Measurements from ENCODE around the gene LSM2. TPM values are rescaled to one million over a fixed set of nuclear protein-coding genes. Genes with fewer than 3 reads are reported as not detected.
"Not testable (repeated sequence)": the region's sequence is repeated elsewhere in the genome, so short reads cannot be mapped to it uniquely, and the experiment has no call there.

The LSM2 gene
- total RNA-seq, 8 experiments from 2014 or later: 34.8 to 79.8 (median 47.1) TPM

DNA sequence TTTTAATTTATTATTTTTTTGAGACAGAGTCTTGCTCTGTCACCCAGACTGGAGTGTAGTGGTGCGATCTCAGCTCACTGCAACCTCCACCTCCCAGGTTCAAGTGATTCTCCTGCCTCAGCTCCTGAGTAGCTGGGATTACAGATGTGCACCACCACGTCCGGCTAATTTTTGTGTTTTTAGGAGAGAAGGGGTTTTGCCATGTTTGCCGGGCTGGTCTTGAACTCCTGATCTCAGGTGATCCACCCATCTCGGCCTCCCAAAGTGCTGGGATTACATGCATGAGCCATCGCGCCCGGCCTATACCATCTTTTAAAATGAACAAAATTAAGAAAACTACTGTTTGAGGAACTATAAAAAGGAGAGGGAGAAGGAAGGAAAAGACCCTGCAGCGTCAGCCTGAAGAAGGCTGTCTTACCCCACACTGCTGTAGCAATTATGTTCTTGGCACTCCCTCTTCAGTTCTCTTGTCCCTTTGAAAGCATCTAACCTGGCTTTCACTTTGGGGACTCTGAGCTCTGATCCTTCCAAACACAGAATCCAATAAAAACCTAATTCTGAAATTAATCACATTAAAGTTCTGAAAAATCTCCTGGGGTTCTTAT is 16.9 kb upstream of the LSM2 start:
- H3K4me3 ChIP-seq; H3K27ac ChIP-seq; ATAC-seq (replicated peaks in 6 of 8); in situ Hi-C loops (cut with MboI; ENCODE audit: low pct_unique_long_range_greater_than_20kb in 2 of 9, low sequenced_read_pairs in 9 of 9, unreplicated experiment in 9 of 9): not testable (repeated sequence)
- WGBS, 10 experiments: 78 to 100% (median 92%) methylated on average over 1 to 6 of the region's 9 CpGs; no CpG with 5 or more reads in 2 of the 10 experiments
- peaks cover 26 to 35% of the 10 kb centered on the region in 2 donors for H3K4me1 ChIP-seq (replicated peaks in 1 of 2)

DNA sequence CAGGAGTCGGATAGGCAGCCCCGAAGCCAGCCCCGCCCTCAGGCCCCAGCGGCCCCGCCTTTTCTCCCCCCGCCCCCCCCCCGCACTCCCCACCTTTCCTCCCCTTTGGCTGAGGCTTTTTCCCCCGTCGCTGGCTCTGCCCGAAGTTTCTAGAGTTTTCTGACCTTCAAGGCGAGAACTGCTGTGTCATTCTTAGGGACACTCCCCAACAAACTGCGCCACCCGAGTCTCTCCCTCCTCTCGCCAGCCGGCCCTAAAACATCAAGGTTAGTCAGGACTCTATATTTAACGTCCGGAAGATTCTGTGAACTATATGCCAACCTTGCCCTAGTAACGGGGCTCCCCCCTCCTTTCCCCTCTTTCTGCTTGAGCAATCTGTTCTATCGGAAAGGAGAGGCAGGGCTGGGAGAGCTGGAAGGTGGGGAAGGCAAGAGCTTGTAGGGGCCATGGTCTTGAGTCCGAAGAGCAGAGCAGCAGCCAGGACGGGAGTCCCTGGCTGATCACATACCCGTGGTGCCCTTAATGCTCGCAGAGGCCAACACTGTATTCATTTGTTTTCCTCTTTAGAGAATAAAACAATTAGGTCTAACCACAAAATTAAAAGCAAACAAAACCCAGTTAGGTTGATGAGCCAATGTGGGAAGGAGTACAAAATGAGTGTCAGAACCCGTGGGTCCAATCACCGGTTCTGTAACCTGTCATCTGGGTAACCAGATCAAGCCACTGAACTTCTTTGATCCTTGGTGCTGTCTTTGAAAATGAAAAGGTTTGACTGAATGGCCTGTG is 15.5 kb upstream of the LSM2 start:
- 0 to 30% (median 14%) methylated on average over 1 to 11 of the region's 25 CpGs; no CpG with 5 or more reads in 2 of the 10 experiments for WGBS, 10 experiments
- Histone ChIP-seq H3K4me3 (peak overlapping the region; percentile 32 to 48 (median 39)), H3K27ac (peak overlapping the region; percentile 62 to 80), H3K4me1 (replicated peaks in 1 of 2) (peaks cover 28 to 48% of the 10 kb centered on the region in 2 donors)
- in situ Hi-C loops (cut with MboI; ENCODE audit: low pct_unique_long_range_greater_than_20kb in 2 of 9, low sequenced_read_pairs in 9 of 9, unreplicated experiment in 9 of 9): no loop called here
- peak; percentile 4 to 39 (median 24) for ATAC-seq (replicated peaks in 6 of 8)

DNA sequence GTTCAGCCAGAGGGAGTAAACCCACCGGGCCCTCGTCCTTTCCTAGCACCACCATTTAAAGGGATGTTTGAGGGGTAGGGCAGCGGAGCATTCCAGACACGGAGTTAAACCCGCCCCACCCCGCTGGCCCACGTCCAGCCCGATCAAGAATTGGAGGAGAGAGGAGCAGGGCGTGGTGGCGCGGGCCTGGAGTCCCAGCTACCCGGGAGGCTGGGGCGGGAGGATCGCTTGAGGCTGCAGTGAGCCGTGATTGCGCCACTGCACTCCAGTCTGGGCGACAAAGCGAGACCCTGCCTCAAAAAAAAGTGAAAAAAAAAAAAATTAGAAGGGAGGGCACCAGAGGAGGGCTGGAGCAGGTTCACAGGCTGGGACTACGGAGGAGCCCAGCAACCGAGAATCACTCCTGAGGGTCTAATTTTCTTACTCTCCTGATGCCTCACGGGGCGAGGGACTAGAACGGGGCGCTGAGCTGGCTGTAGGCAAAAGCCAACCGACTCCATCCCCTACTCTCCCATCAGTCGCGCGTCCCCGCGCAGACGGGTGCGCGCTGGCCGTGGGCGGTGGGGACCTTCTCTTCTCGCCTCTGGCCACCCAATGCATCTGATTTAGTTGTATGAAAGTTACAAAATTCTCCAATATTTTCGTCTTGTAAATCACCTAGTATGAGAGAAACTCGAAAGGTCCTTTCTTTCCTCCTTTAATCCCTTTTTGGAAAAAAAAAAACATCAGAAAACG is 14.7 kb upstream of the LSM2 start:
- peak; percentile 10 to 53 (median 30) for ATAC-seq (replicated peaks in 6 of 8)
- WGBS, 10 experiments: 3 to 83% (median 26%) methylated on average over 2 to 17 of the region's 39 CpGs; no CpG with 5 or more reads in 1 of the 10 experiments
- H3K4me3 ChIP-seq: peak overlapping the region; percentile 32 to 48 (median 39)
- H3K27ac ChIP-seq: peak overlapping the region; percentile 62 to 80
- in situ Hi-C loops (cut with MboI; ENCODE audit: low pct_unique_long_range_greater_than_20kb in 2 of 9, low sequenced_read_pairs in 9 of 9, unreplicated experiment in 9 of 9): no loop called here
- H3K4me1 ChIP-seq (replicated peaks in 1 of 2): peaks cover 23 to 44% of the 10 kb centered on the region in 2 donors

DNA sequence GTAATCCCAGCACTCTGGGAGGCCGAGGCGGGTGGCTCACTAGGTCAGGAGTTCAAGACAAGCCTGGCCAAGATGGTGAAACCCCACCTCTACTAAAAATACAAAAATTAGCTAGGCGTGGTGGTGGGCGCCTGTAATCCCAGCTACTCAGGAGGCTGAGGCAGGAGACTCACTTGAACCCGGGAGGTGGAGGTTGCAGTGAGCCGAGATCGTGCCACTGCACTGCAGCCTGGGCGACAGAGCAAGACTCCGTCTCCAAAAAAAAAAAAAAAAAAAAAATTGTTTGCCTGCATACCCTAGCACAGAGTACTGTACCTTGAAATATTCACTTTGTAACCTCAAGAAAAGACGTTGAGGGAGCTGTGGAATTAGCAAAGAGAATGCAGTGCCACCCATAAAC is 13.6 kb upstream of the LSM2 start:
- peaks cover 15 to 37% of the 10 kb centered on the region in 2 donors for H3K4me1 ChIP-seq (replicated peaks in 1 of 2)
- 17 to 97% (median 90%) methylated on average over 2 to 7 of the region's 10 CpGs; no CpG with 5 or more reads in 1 of the 10 experiments for WGBS, 10 experiments
- in situ Hi-C loops (cut with MboI; ENCODE audit: low pct_unique_long_range_greater_than_20kb in 2 of 9, low sequenced_read_pairs in 9 of 9, unreplicated experiment in 9 of 9); H3K4me3 ChIP-seq; H3K27ac ChIP-seq; ATAC-seq (replicated peaks in 6 of 8): not testable (repeated sequence)

DNA sequence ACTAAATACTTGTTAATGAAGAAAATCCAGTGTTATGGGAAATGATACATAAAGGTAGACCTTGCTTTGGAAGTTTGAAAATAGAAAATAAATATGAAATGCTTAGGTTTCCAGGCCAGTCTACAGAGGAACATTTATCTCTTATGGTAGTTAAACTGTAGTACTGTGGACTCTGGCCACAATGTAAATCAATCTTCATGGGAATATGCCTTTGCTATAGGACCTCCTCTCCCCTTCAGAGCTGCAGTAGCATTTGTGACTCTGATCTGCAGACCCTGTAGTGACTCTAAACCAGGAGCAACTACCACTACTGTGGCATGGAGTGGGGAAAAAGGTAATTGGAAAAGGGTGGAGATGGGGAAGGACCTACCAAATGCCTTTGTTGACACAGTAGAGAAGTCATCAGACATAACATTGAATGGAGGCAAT is 13.1 kb upstream of the LSM2 start:
- no peak overlapping the region for H3K27ac ChIP-seq
- peaks cover 15 to 37% of the 10 kb centered on the region in 2 donors for H3K4me1 ChIP-seq (replicated peaks in 1 of 2)
- in situ Hi-C loops (cut with MboI; ENCODE audit: low pct_unique_long_range_greater_than_20kb in 2 of 9, low sequenced_read_pairs in 9 of 9, unreplicated experiment in 9 of 9): no loop called here
- no peak for ATAC-seq (replicated peaks in 6 of 8)
- peak overlapping the region in 1 of 5 donors; percentile 5 for H3K4me3 ChIP-seq

DNA sequence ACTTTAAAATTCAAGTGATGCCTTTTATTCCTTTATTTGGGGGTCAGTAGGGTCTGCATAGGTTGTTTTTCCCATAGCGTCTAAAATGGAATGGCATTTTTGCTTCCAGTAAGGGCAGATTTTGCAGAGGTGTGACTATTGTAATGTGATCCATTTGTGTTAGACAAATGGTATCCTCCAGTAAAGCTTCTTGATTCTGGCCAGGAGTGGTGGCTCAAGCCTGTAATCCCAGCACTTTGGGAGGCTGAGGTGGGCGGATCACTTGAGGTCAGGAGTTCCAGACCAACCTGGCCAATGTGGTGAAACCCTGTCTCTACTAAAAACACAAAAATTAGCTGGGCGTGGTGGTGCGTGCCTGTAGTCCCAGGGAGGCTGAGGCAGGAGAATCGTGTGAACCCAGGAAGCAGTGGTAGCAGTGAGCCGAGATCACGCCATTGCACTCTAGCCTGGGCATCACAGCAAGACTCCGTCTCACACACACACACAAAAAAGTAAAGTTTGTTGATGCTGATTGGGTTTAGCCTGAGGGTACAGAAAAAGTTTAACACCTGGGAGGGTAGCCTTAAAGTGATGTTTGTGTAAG is 11.3 kb upstream of the LSM2 start:
- not testable (repeated sequence) for ATAC-seq (replicated peaks in 6 of 8)
- WGBS, 10 experiments: 0 to 100% (median 13%) methylated on average over 1 to 7 of the region's 8 CpGs; no CpG with 5 or more reads in 3 of the 10 experiments

DNA sequence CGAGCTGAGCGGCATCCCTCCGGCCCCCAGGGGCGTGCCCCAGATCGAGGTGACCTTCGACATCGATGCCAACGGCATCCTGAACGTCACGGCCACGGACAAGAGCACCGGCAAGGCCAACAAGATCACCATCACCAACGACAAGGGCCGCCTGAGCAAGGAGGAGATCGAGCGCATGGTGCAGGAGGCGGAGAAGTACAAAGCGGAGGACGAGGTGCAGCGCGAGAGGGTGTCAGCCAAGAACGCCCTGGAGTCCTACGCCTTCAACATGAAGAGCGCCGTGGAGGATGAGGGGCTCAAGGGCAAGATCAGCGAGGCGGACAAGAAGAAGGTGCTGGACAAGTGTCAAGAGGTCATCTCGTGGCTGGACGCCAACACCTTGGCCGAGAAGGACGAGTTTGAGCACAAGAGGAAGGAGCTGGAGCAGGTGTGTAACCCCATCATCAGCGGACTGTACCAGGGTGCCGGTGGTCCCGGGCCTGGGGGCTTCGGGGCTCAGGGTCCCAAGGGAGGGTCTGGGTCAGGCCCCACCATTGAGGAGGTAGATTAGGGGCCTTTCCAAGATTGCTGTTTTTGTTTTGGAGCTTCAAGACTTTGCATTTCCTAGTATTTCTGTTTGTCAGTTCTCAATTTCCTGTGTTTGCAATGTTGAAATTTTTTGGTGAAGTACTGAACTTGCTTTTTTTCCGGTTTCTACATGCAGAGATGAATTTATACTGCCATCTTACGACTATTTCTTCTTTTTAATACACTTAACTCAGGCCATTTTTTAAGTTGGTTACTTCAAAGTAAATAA is 10.6 kb upstream of the LSM2 start:
- 0 to 100% (median 20%) methylated on average over 1 to 2 of the region's 37 CpGs; no CpG with 5 or more reads in 3 of the 10 experiments for WGBS, 10 experiments
- H3K4me3 ChIP-seq: peak overlapping the region in 4 of 5 donors; percentile 9 to 27 (median 20)

More for the DNA sequence above, 11.3 kb upstream of the LSM2 start:
- in situ Hi-C loops (cut with MboI; ENCODE audit: low pct_unique_long_range_greater_than_20kb in 2 of 9, low sequenced_read_pairs in 9 of 9, unreplicated experiment in 9 of 9); H3K27ac ChIP-seq: not testable (repeated sequence)
- H3K4me1 ChIP-seq (replicated peaks in 1 of 2): peaks cover 22 to 50% of the 10 kb centered on the region in 2 donors
- H3K4me3 ChIP-seq: peak overlapping the region in 4 of 5 donors; percentile 9 to 27 (median 20)

DNA sequence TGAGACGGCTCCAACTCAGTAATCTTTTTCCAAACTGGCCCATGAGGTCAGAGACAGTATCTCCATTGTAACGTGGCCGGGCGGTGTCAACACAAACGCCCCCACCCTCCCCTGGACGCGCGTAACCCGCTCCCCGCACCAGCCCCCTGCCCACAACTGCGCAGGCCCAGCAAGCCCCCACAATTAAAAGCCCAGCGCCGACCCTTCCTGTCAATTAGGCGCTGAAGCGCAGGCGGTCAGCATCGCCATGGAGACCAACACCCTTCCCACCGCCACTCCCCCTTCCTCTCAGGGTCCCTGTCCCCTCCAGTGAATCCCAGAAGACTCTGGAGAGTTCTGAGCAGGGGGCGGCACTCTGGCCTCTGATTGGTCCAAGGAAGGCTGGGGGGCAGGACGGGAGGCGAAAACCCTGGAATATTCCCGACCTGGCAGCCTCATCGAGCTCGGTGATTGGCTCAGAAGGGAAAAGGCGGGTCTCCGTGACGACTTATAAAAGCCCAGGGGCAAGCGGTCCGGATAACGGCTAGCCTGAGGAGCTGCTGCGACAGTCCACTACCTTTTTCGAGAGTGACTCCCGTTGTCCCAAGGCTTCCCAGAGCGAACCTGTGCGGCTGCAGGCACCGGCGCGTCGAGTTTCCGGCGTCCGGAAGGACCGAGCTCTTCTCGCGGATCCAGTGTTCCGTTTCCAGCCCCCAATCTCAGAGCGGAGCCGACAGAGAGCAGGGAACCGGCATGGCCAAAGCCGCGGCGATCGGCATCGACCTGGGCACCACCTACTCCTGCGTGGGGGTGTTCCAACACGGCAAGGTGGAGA is 8.5 kb upstream of the LSM2 start, which contains the start of the genes HSPA1A and HSPA1L:
Gene HSPA1A (plus strand): TSS at position 519 of the 814 bp plus-strand sequence. CDS start 214 bp downstream, at position 733.
Gene HSPA1L (minus strand): TSS at position 259 of the 814 bp plus-strand sequence. CDS start 3,311 bp downstream, outside the sequence.
- in situ Hi-C loops (cut with MboI; ENCODE audit: low pct_unique_long_range_greater_than_20kb in 2 of 9, low sequenced_read_pairs in 9 of 9, unreplicated experiment in 9 of 9): no loop called here
- H3K4me1 ChIP-seq (replicated peaks in 1 of 2): peaks cover 10 to 38% of the 10 kb centered on the region in 2 donors
- H3K27ac ChIP-seq: peak within 1 kb of the TSS; percentile 83 to 92
- 0% methylated on average over 2 of the region's 56 CpGs; no CpG with 5 or more reads in 9 of the 10 experiments for WGBS, 10 experiments
- peak; percentile 54 to 83 (median 76) for ATAC-seq (replicated peaks in 6 of 8)
- H3K4me3 ChIP-seq: peak within 1 kb of the TSS; percentile 41 to 57 (median 50)

More for the DNA sequence above, 10.6 kb upstream of the LSM2 start:
- ATAC-seq (replicated peaks in 6 of 8): peak in 3 of 8 experiments; percentile 0 to 17 (median 5)
- H3K4me1 ChIP-seq (replicated peaks in 1 of 2): peaks cover 18 to 47% of the 10 kb centered on the region in 2 donors
- H3K27ac ChIP-seq; in situ Hi-C loops (cut with MboI; ENCODE audit: low pct_unique_long_range_greater_than_20kb in 2 of 9, low sequenced_read_pairs in 9 of 9, unreplicated experiment in 9 of 9): not testable (repeated sequence)

DNA sequence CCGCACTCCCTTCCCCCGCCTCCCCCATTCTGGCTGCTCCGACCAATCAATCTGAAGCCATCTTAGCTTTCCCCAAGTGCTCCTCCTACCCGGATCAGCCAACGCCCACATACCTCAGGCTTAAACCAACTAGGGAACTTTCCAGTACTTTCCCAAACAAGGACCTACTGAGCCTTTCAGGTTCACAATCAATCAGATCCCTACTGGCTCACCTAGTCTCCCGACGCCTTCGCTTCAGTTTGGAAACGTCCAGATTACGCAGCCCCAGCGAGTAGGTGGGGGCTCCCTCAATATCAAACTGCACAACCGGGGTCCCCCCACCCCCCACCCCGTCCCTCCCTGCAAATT is 7.9 kb upstream of the LSM2 start:
- H3K27ac ChIP-seq: peak overlapping the region; percentile 83 to 92
- H3K4me3 ChIP-seq: peak overlapping the region; percentile 41 to 57 (median 50)
- H3K4me1 ChIP-seq (replicated peaks in 1 of 2): peaks cover 10 to 33% of the 10 kb centered on the region in 2 donors
- WGBS, 10 experiments: 0% methylated on average over 3 of the region's 13 CpGs; no CpG with 5 or more reads in 9 of the 10 experiments
- peak; percentile 13 to 69 (median 46) for ATAC-seq (replicated peaks in 6 of 8)
- in situ Hi-C loops (cut with MboI; ENCODE audit: low pct_unique_long_range_greater_than_20kb in 2 of 9, low sequenced_read_pairs in 9 of 9, unreplicated experiment in 9 of 9): no loop called here

DNA sequence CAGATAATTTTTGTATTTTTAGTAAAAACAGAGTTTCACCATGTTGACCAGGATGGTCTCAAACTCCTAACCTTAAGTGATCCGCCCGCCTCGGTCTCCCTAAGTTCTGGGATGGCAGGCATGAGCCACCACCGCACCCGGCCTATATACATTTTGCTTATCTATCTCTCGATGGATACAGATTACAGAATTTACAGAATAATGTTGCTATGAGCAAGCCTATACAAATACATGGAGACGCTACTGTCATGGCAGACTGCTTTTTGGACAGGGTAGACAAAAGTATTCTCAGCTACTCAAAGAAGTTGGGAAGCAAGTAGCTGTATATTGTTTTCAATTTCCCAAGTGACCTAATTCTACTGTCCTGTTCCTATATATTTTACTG is 6.7 kb upstream of the LSM2 start:
- WGBS, 10 experiments: 83 to 100% (median 99%) methylated on average over 1 to 7 of the region's 7 CpGs; no CpG with 5 or more reads in 4 of the 10 experiments
- Histone ChIP-seq H3K4me3 (peak overlapping the region in 3 of 5 donors; percentile 44 to 56 (median 50)), H3K27ac (peak overlapping the region; percentile 83 to 92), H3K4me1 (replicated peaks in 1 of 2) (peaks cover 10 to 23% of the 10 kb centered on the region in 2 donors)
- in situ Hi-C loops (cut with MboI; ENCODE audit: low pct_unique_long_range_greater_than_20kb in 2 of 9, low sequenced_read_pairs in 9 of 9, unreplicated experiment in 9 of 9): no loop called here
- ATAC-seq (replicated peaks in 6 of 8): no peak

DNA sequence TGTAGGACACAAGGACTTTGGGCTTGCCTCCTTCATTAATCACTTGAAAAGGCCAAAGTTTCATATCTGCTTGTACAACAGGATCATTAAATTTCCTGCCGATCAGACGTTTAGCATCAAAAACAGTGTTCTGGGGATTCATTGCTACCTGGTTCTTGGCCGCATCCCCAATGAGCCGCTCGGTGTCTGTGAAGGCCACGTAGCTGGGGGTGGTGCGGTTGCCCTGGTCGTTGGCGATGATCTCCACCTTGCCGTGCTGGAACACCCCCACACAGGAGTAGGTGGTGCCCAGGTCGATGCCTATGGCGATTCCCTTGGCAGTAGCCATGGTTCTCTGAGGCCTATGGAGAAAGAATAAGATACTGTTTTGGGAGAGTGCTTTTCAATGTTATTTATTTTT is 4.9 kb upstream of the LSM2 start:
- Histone ChIP-seq H3K4me1 (replicated peaks in 1 of 2) (peaks cover 7 to 16% of the 10 kb centered on the region in 2 donors), H3K27ac (no peak overlapping the region), H3K4me3 (no peak overlapping the region)
- ATAC-seq (replicated peaks in 6 of 8): no peak
- 80 to 100% (median 89%) methylated on average over 1 to 12 of the region's 12 CpGs; no CpG with 5 or more reads in 4 of the 10 experiments for WGBS, 10 experiments
- in situ Hi-C loops (cut with MboI; ENCODE audit: low pct_unique_long_range_greater_than_20kb in 2 of 9, low sequenced_read_pairs in 9 of 9, unreplicated experiment in 9 of 9): no loop called here

Measured in motor neuron (in vitro differentiated cells).